ENCODE measurements around the gene REXO4. TPM values are rescaled to one million over a fixed set of nuclear protein-coding genes. Genes with fewer than 3 reads are reported as not detected.
A peak's percentile ranks its signal among the peaks of the same experiment; 100 is the strongest.

The REXO4 gene
- total and polyA plus RNA-seq, 2 of the 13 experiments (the other 11 are each of a cell fraction or from before 2014, with no cell fraction given), result 18.5 to 30.4 TPM

- TF ChIP-seq ZBTB49 (CRISPR knock-in tag; IDR thresholded peaks at IDR 0.05; ENCODE audit: borderline replicate concordance), result no peak
- TF ChIP-seq MLLT10 (CRISPR knock-in tag; IDR thresholded peaks at IDR 0.05), result no peak
- TF ChIP-seq LCORL (IDR thresholded peaks at IDR 0.05), result no peak
- peak; percentile 51; the same call in 1 of the 2 replicates for TF ChIP-seq LCORL (CRISPR knock-in tag; IDR thresholded peaks at IDR 0.05)
- no peak for TF ChIP-seq NONO (IDR thresholded peaks at IDR 0.05)
- TF ChIP-seq NONO (CRISPR knock-in tag; conservative IDR thresholded peaks at IDR 0.05), result 0 out of 2 replicates have a peak, but pooled peaks have one; percentile 60
- TF ChIP-seq HMG20A (CRISPR knock-in tag; IDR thresholded peaks at IDR 0.05; ENCODE audit: borderline replicate concordance), result no peak
- peak; percentile 47; the same call in 1 of the 2 replicates for TF ChIP-seq E2F2 (CRISPR knock-in tag; IDR thresholded peaks at IDR 0.05; ENCODE audit: borderline replicate concordance)
- TF ChIP-seq POGK (CRISPR knock-in tag; conservative IDR thresholded peaks at IDR 0.05), result no peak
- TF ChIP-seq ZNF687 (CRISPR knock-in tag; IDR thresholded peaks at IDR 0.05), result peak; percentile 75
- peak; percentile 72 for TF ChIP-seq XRCC5 (optimal IDR thresholded peaks at IDR 0.05; ENCODE audit: low read length)
- no peak for TF ChIP-seq ATM (IDR thresholded peaks at IDR 0.05; ENCODE audit: borderline replicate concordance)
- no peak for TF ChIP-seq BRD4 (CRISPR knock-in tag; IDR thresholded peaks at IDR 0.05)
- TF ChIP-seq ZBTB38 (CRISPR knock-in tag; IDR thresholded peaks at IDR 0.05), result 0 out of 2 replicates have a peak, but pooled peaks have one; percentile 4
- TF ChIP-seq ZNF704 (CRISPR knock-in tag; IDR thresholded peaks at IDR 0.05; ENCODE audit: borderline replicate concordance), result peak; percentile 69; the same call in 1 of the 2 replicates
Measured at GRCh38 chr9:133421615-133422542, 4.1 kb upstream of the REXO4 start, which contains the start of gene ADAMTS13 (continued).
